Activated naive CD4-positive, alpha-beta T cell (primary cell): ENCODE data around the gene ELAVL1.
"Not testable (repeated sequence)": the region's sequence is repeated elsewhere in the genome, so short reads cannot be mapped to it uniquely, and the experiment has no call there.

Experiments
- DNase-seq, 4 experiments: peaks; one replicate each; lab custom pipeline; 2025; lab: John Stamatoyannopoulos, UW

The ELAVL1 gene

GRCh38 chr19:7933828-7934725 lies 71.4 kb downstream of the ELAVL1 start:
- DNase-seq = no peak

- no peak for DNase-seq
These were observed 72.0 kb downstream of the ELAVL1 start for GRCh38 chr19:7933411-7933810.

GRCh38 chr19:7932930-7933300 lies 72.5 kb downstream of the ELAVL1 start:
- no peak for DNase-seq

- DNase-seq = no peak
These were observed 73.0 kb downstream of the ELAVL1 start for GRCh38 chr19:7932276-7932929.

- no peak for DNase-seq
These were observed 74.0 kb downstream of the ELAVL1 start for GRCh38 chr19:7931221-7932061.

- no peak for DNase-seq
These were observed 74.7 kb downstream of the ELAVL1 start for GRCh38 chr19:7930765-7931164.

- DNase-seq = not testable (repeated sequence)
These were observed 75.4 kb downstream of the ELAVL1 start for GRCh38 chr19:7930030-7930429.

- peak in 2 of 4 experiments; percentile 48 to 58 for DNase-seq
These were observed 76.4 kb downstream of the ELAVL1 start for GRCh38 chr19:7928741-7929701.

GRCh38 chr19:7928334-7928706 lies 77.1 kb downstream of the ELAVL1 start:
- DNase-seq = no peak

GRCh38 chr19:7927605-7928333 lies 77.7 kb downstream of the ELAVL1 start:
- no peak for DNase-seq

GRCh38 chr19:7926727-7927604 lies 78.5 kb downstream of the ELAVL1 start:
- DNase-seq = no peak

- DNase-seq = peak; percentile 30 to 81 (median 54)
These were observed 79.3 kb downstream of the ELAVL1 start, which contains the start of gene CTXN1 for GRCh38 chr19:7926021-7926726. CTXN1 (minus strand) TSS chr19:7926135; CDS start chr19:7925538, 597 bp downstream.

GRCh38 chr19:7925171-7925851 lies 80.1 kb downstream of the ELAVL1 start:
- peak; percentile 52 to 71 (median 63) for DNase-seq

GRCh38 chr19:7924651-7925170 lies 80.7 kb downstream of the ELAVL1 start:
- DNase-seq = no peak

GRCh38 chr19:7924241-7924640 lies 81.2 kb downstream of the ELAVL1 start:
- DNase-seq = no peak

GRCh38 chr19:7923295-7924191 lies 81.9 kb downstream of the ELAVL1 start:
- no peak for DNase-seq

- DNase-seq = no peak
These were observed 82.6 kb downstream of the ELAVL1 start for GRCh38 chr19:7922836-7923195.
